Neuronal stem cell (in vitro differentiated cells): ENCODE data around the gene PLXNA4. TPM values are rescaled to one million over a fixed set of nuclear protein-coding genes. Genes with fewer than 3 reads are reported as not detected.

Source experiments
- DNase-seq: peaks from one replicate; pipeline ENCODE4 v3.0.0-alpha.2; 2013; ENCODE audit warnings: low spot score
- H2AFZ ChIP-seq: one replicate; pipeline ENCODE4 v1.6.1; 2013; ENCODE audit warnings: mild to moderate bottlenecking, low read length, inconsistent platforms
- H2AK5ac ChIP-seq: 2 replicates; pipeline ENCODE4 v1.6.1; 2013; ENCODE audit warnings: low read depth, mild to moderate bottlenecking, inconsistent platforms, low read length, moderate library complexity, mixed read lengths
- H2BK120ac ChIP-seq: 2 replicates; pipeline ENCODE4 v1.6.1; 2013; ENCODE audit warnings: low read depth, mild to moderate bottlenecking, inconsistent platforms, low read length, moderate library complexity, mixed read lengths
- H2BK12ac ChIP-seq: one replicate; pipeline ENCODE4 v1.6.1; 2013; ENCODE audit warnings: low read length, inconsistent platforms
- H2BK15ac ChIP-seq: 2 replicates; pipeline ENCODE4 v1.6.1; 2013; ENCODE audit warnings: mild to moderate bottlenecking, low read length, inconsistent platforms, mixed read lengths
- H2BK5ac ChIP-seq: one replicate; pipeline ENCODE4 v1.6.1; 2013; ENCODE audit warnings: inconsistent platforms, mild to moderate bottlenecking, low read length, moderate library complexity
- H3K14ac ChIP-seq: one replicate; pipeline ENCODE4 v1.6.1; 2013; ENCODE audit warnings: low read length, inconsistent platforms
- H3K18ac ChIP-seq: 2 replicates; pipeline ENCODE4 v1.6.1; 2013; ENCODE audit warnings: low read length, inconsistent platforms
- H3K23ac ChIP-seq: 2 replicates; pipeline ENCODE4 v1.6.1; 2013; ENCODE audit warnings: low read depth, mild to moderate bottlenecking, mixed read lengths, low read length, inconsistent platforms; ENCODE audit not compliant: poor library complexity
- H3K27ac ChIP-seq: replicated peaks from 3 replicates; pipeline ENCODE4 v1.5.1; 2013; ENCODE audit warnings: low read length, inconsistent platforms
- H3K27me3 ChIP-seq, 3 experiments: 2 replicates each; pipeline ENCODE4 v1.6.1; 2013; ENCODE audit warnings: low read length in 3 of 3, mild to moderate bottlenecking in 2 of 3, inconsistent platforms in 1 of 3, low read depth in 1 of 3, mixed read lengths in 1 of 3, moderate library complexity in 1 of 3; ENCODE audit not compliant: control insufficient read depth in 3 of 3, insufficient read depth in 3 of 3
- H3K36me3 ChIP-seq, 2 donors: replicated peaks in 1 of 2; 2 replicates each; pipeline ENCODE4 v1.6.1; 2013; ENCODE audit warnings: low read length in 2 of 2; ENCODE audit not compliant: control insufficient read depth in 2 of 2, insufficient read depth in 2 of 2
- H3K4ac ChIP-seq: 2 replicates; pipeline ENCODE4 v1.6.1; 2013; ENCODE audit warnings: inconsistent platforms, mild to moderate bottlenecking, low read length, moderate library complexity
- H3K4me1 ChIP-seq, 2 donors: 1 replicate in 1 of 2; 2 replicates in 1 of 2; pipeline ENCODE4 v1.6.1; 2013; ENCODE audit warnings: low read length in 2 of 2, low read depth in 1 of 2; ENCODE audit not compliant: control insufficient read depth in 2 of 2, insufficient read depth in 1 of 2
- H3K4me2 ChIP-seq: one replicate; pipeline ENCODE4 v1.6.1; 2013; ENCODE audit warnings: mild to moderate bottlenecking, low read length, inconsistent platforms; ENCODE audit not compliant: insufficient read depth, poor library complexity, severe bottlenecking
- H3K4me3 ChIP-seq, 2 donors: 2 replicates each; pipeline ENCODE4 v1.5.1; 2013; ENCODE audit warnings: low read length in 2 of 2, mild to moderate bottlenecking in 2 of 2, inconsistent platforms in 1 of 2, moderate library complexity in 1 of 2
- H3K79me1 ChIP-seq: one replicate; pipeline ENCODE4 v1.6.1; 2013; ENCODE audit warnings: low read depth, mild to moderate bottlenecking, inconsistent platforms, low read length, moderate library complexity
- H3K9ac ChIP-seq: one replicate; pipeline ENCODE4 v1.6.1; 2013; ENCODE audit warnings: mild to moderate bottlenecking, low read depth, low read length, inconsistent platforms; ENCODE audit not compliant: poor library complexity
- H3K9me3 ChIP-seq, 2 donors: replicated peaks in 1 of 2; 2 replicates each; pipeline versions ENCODE3 to v1.6.1; 2013; ENCODE audit warnings: low read length in 2 of 2, mild to moderate bottlenecking in 2 of 2, inconsistent platforms in 1 of 2, low read depth in 1 of 2, mixed read lengths in 1 of 2, moderate library complexity in 1 of 2; ENCODE audit not compliant: control insufficient read depth in 2 of 2, insufficient read depth in 1 of 2
- H4K8ac ChIP-seq: one replicate; pipeline ENCODE4 v1.6.1; 2013; ENCODE audit warnings: low read depth, mild to moderate bottlenecking, inconsistent platforms, low read length, moderate library complexity
- H4K91ac ChIP-seq: one replicate; pipeline ENCODE4 v1.6.1; 2013; ENCODE audit warnings: low read length, low read depth, mild to moderate bottlenecking, inconsistent platforms; ENCODE audit not compliant: poor library complexity
- WGBS, 2 donors: extraction: QIAGEN DNeasy Blood & Tissue Kit; methylation state at CpG; one replicate each; pipeline ENCODE4 v1.1.7; 2013; ENCODE audit warnings: missing lambda C conversion rate in 2 of 2, mixed read lengths in 1 of 2; ENCODE audit not compliant: insufficient read length in 2 of 2, insufficient replicate concordance in 1 of 2; ENCODE audit errors: extremely low coverage in 2 of 2; 5-methylcytosine and 5-hydroxymethylcytosine counted together
- polyA plus RNA-seq, 2 experiments: library from polyadenylated mRNA; stranded (reverse); fragments of 200-250 nt; gene quantifications; one replicate each; pipeline ENCODE4 v1.2.3, GENCODE V29; 2013

Gene PLXNA4, protein sequence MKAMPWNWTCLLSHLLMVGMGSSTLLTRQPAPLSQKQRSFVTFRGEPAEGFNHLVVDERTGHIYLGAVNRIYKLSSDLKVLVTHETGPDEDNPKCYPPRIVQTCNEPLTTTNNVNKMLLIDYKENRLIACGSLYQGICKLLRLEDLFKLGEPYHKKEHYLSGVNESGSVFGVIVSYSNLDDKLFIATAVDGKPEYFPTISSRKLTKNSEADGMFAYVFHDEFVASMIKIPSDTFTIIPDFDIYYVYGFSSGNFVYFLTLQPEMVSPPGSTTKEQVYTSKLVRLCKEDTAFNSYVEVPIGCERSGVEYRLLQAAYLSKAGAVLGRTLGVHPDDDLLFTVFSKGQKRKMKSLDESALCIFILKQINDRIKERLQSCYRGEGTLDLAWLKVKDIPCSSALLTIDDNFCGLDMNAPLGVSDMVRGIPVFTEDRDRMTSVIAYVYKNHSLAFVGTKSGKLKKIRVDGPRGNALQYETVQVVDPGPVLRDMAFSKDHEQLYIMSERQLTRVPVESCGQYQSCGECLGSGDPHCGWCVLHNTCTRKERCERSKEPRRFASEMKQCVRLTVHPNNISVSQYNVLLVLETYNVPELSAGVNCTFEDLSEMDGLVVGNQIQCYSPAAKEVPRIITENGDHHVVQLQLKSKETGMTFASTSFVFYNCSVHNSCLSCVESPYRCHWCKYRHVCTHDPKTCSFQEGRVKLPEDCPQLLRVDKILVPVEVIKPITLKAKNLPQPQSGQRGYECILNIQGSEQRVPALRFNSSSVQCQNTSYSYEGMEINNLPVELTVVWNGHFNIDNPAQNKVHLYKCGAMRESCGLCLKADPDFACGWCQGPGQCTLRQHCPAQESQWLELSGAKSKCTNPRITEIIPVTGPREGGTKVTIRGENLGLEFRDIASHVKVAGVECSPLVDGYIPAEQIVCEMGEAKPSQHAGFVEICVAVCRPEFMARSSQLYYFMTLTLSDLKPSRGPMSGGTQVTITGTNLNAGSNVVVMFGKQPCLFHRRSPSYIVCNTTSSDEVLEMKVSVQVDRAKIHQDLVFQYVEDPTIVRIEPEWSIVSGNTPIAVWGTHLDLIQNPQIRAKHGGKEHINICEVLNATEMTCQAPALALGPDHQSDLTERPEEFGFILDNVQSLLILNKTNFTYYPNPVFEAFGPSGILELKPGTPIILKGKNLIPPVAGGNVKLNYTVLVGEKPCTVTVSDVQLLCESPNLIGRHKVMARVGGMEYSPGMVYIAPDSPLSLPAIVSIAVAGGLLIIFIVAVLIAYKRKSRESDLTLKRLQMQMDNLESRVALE (N-terminal part only)
- polyA plus RNA-seq (2013, experiment 1 of 2) = 0.11 TPM
- 0.18 TPM for polyA plus RNA-seq (2013, experiment 2 of 2)

DNA sequence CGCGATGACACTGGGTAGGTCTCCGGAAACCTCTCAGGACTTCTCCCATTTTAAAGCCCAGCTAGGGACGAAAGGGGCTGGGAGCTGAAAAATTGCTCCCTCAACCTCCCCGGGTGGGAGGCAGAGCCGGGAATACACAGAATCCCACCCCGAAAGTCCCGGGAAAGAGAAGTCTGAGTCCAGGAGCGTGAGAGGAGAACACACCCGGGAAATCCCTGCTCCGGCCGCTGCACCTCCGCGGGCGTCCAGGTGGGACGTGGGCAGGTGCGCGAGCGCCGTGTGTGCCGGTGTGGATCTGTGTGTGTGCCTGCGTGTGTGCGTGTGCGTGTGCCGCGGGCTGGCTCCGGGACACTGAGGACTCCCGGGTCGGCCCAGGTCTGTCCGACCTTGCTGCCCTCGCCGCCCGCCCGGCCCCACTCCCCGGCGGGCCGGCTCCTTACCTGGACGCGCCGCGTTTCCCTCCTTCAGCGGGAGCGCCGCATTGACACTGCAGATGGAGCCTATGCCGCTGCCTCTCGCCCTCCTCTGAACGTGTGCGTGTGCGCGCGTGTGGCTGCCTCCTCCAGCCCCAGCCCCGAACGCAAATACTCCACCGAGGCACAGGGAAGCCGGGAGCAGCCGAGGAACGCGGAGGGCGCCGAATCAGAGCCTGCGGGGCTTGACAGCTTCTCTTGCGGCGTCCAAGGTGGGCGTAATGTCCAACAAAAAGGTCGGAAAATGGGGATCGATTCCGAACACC is at the start of gene PLXNA4:
TSS of gene PLXNA4 (minus strand) at position 489 of the 739 bp plus-strand sequence. CDS start 67,777 bp downstream, outside the sequence.
- Histone ChIP-seq H3K9ac (peak within 1 kb of the TSS; percentile 78), H3K79me1 (no peaks in the 10 kb centered on the region), H3K14ac (peak within 1 kb of the TSS; percentile 21), H2BK15ac (peak within 1 kb of the TSS; percentile 20), H2AK5ac (no peak within 1 kb of the TSS), H4K91ac (no peak within 1 kb of the TSS), H3K4ac (no peak within 1 kb of the TSS), H2BK120ac (no peak within 1 kb of the TSS), H3K9me3 (no peaks in the 10 kb centered on the region), H2BK5ac (no peak within 1 kb of the TSS), H3K36me3 (no peaks in the 10 kb centered on the region), H3K27me3 (peaks cover 12 to 75% (median 61%) of the 10 kb centered on the region in 3 experiments), H3K27ac (no peak within 1 kb of the TSS), H4K8ac (no peak within 1 kb of the TSS), H3K4me3 (peak within 1 kb of the TSS; percentile 35 to 76), H3K4me1 (peaks cover 8 to 24% of the 10 kb centered on the region in 2 donors), H2BK12ac (peak within 1 kb of the TSS; percentile 63), H3K4me2 (peak within 1 kb of the TSS; percentile 85), H3K18ac (peak within 1 kb of the TSS; percentile 72), H2AFZ (peak within 1 kb of the TSS; percentile 90), H3K23ac (no peak within 1 kb of the TSS)
- DNase-seq = no peak
- no CpG with 5 or more reads among the region's 67 CpGs for WGBS, 2 donors

DNA sequence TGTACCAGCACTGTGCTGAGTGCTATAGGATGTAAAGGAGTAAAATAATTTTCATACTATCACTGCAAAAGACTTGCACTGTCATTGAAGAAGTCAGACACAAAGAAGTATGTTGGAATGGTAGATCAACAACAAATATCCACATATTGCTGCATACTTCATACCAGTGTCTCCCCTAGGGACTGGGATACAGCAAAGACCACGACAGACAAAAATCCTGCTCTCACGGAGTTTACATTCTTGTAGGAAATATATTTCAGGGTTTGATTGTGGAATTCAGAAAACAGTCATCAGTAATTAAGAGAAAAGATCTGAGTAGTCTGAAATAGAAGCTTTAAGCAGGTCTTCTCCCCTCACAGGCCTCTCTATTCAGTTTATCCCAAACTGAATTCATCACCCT is 49.4 kb upstream of the PLXNA4 start:
- Histone ChIP-seq H2BK15ac (no peak overlapping the region), H3K27ac (no peak overlapping the region), H3K4me2 (no peak overlapping the region), H4K8ac (no peak overlapping the region), H4K91ac (no peak overlapping the region), H2AK5ac (no peak overlapping the region), H2BK5ac (no peak overlapping the region), H3K9me3 (no peaks in the 10 kb centered on the region), H3K23ac (no peak overlapping the region), H3K18ac (no peak overlapping the region), H3K36me3 (no peaks in the 10 kb centered on the region), H3K79me1 (no peaks in the 10 kb centered on the region), H2AFZ (no peak overlapping the region), H3K4me1 (no peaks in the 10 kb centered on the region), H2BK12ac (no peak overlapping the region), H3K27me3 (no peaks in the 10 kb centered on the region), H3K9ac (no peak overlapping the region), H3K14ac (no peak overlapping the region), H3K4ac (no peak overlapping the region), H2BK120ac (no peak overlapping the region), H3K4me3 (no peak overlapping the region)
- WGBS, 2 donors = no CpG with 5 or more reads among the region's 2 CpGs
- DNase-seq = no peak

DNA sequence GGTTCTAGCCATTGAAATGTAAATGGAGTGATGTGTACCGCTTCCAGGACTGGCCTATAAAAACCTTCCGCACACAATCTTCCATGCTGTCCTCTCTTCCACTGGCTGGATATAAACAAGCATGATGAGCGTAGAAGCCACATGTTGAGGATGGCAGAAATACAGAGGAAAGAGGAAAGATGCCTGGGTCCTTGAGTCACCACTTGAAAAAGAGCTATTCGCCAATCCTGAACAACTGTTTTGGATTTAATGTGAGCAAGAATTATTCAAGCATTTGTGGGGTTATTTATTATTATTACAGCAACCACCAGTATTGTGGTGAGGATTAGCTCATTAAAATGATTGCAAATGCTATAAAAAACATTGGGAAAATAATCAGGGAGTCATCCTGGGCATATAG is 45.8 kb upstream of the PLXNA4 start:
- Histone ChIP-seq H2BK120ac (no peak overlapping the region), H2BK15ac (no peak overlapping the region), H3K4me3 (no peak overlapping the region), H3K27ac (no peak overlapping the region), H3K9me3 (peaks cover 0 to 4% of the 10 kb centered on the region in 2 donors), H3K4ac (no peak overlapping the region), H4K8ac (no peak overlapping the region), H2BK12ac (no peak overlapping the region), H3K4me1 (no peaks in the 10 kb centered on the region), H2BK5ac (no peak overlapping the region), H3K79me1 (no peaks in the 10 kb centered on the region), H4K91ac (no peak overlapping the region), H3K4me2 (no peak overlapping the region), H3K14ac (no peak overlapping the region), H3K9ac (no peak overlapping the region), H2AK5ac (no peak overlapping the region), H3K23ac (no peak overlapping the region), H2AFZ (no peak overlapping the region), H3K36me3 (no peaks in the 10 kb centered on the region), H3K18ac (no peak overlapping the region), H3K27me3 (no peaks in the 10 kb centered on the region)
- DNase-seq = no peak
- WGBS, 2 donors = no CpG with 5 or more reads among the region's 4 CpGs
